Fibroblast of mammary gland (primary cell): ENCODE measurements around the gene IL36B.

Source experiments
- DNase-seq: peaks from one replicate; pipeline ENCODE4 v3.0.0-alpha.2; 2010; ENCODE audit warnings: low read depth
- H3K4me3 ChIP-seq: 2 replicates; pipeline ENCODE4 v1.5.1; 2011; ENCODE audit warnings: low read depth, mild to moderate bottlenecking, low read length, moderate library complexity; ENCODE audit not compliant: control insufficient read depth
- CTCF ChIP-seq: conservative IDR thresholded peaks from 2 replicates; pipeline ENCODE4 v1.5.1; 2011; ENCODE audit warnings: low read depth, low read length, inconsistent platforms; ENCODE audit not compliant: control insufficient read depth, insufficient read depth

Gene IL36B

GRCh38 chr2:113015042-113015441 is 37.6 kb downstream of the IL36B start:
- no peak for TF ChIP-seq CTCF
- no peak for DNase-seq
- no peak overlapping the region for H3K4me3 ChIP-seq

- no peak overlapping the region for H3K4me3 ChIP-seq
- no peak for TF ChIP-seq CTCF
- DNase-seq: no peak
Measured at GRCh38 chr2:113014067-113014466, 38.6 kb downstream of the IL36B start.

- no peak overlapping the region for H3K4me3 ChIP-seq
- no peak for DNase-seq
- no peak for TF ChIP-seq CTCF
Measured at GRCh38 chr2:113013336-113013661, 39.4 kb downstream of the IL36B start.

- peak; percentile 6 for DNase-seq
- no peak for TF ChIP-seq CTCF
- H3K4me3 ChIP-seq: no peak overlapping the region
Measured at GRCh38 chr2:113012436-113013335, 40.0 kb downstream of the IL36B start.

GRCh38 chr2:113011108-113011507 is 41.6 kb downstream of the IL36B start:
- TF ChIP-seq CTCF: no peak
- DNase-seq: no peak
- no peak overlapping the region for H3K4me3 ChIP-seq

GRCh38 chr2:113010088-113010487 is 42.6 kb downstream of the IL36B start:
- no peak for TF ChIP-seq CTCF
- no peak overlapping the region for H3K4me3 ChIP-seq
- DNase-seq: no peak
